GM21723 (cell line): ENCODE results near the gene CCL20.

Experiments
- ATAC-seq: cut with Tn5 transposase; IDR thresholded peaks from one replicate; pipeline ENCODE4 v1.9.1; 2021; ENCODE audit warnings: mild to moderate bottlenecking, moderate library complexity; ENCODE audit not compliant: unreplicated experiment

CCL20 gene

GRCh38 chr2:227799202-227799601 is 14.4 kb upstream of the CCL20 start:
- no peak for ATAC-seq

- ATAC-seq, result no peak
Measured at GRCh38 chr2:227802882-227803281, 10.8 kb upstream of the CCL20 start.

GRCh38 chr2:227804975-227805374 is 8.7 kb upstream of the CCL20 start:
- ATAC-seq, result no peak

GRCh38 chr2:227805578-227805977 is 8.1 kb upstream of the CCL20 start:
- peak; percentile 73 for ATAC-seq

- ATAC-seq, result no peak
Measured at GRCh38 chr2:227808936-227809335, 4.7 kb upstream of the CCL20 start.

GRCh38 chr2:227812001-227812400 is 1.6 kb upstream of the CCL20 start:
- ATAC-seq, result no peak

- no peak for ATAC-seq
Measured at GRCh38 chr2:227813229-227813561, 447 bp upstream of the CCL20 start.

GRCh38 chr2:227815066-227815465 is 1.4 kb downstream of the CCL20 start:
- ATAC-seq, result no peak

GRCh38 chr2:227816507-227817294 is 3.1 kb downstream of the CCL20 start:
- no peak for ATAC-seq

GRCh38 chr2:227817336-227817735 is 3.7 kb downstream of the CCL20 start:
- no peak for ATAC-seq

GRCh38 chr2:227817850-227818674 is 4.4 kb downstream of the CCL20 start:
- ATAC-seq, result no peak

GRCh38 chr2:227818675-227819397 is 5.2 kb downstream of the CCL20 start:
- ATAC-seq, result no peak

GRCh38 chr2:227819398-227819697 is 5.7 kb downstream of the CCL20 start:
- ATAC-seq, result no peak

- ATAC-seq, result no peak
Measured at GRCh38 chr2:227821043-227821942, 7.7 kb downstream of the CCL20 start.

GRCh38 chr2:227822416-227823003 is 8.9 kb downstream of the CCL20 start:
- no peak for ATAC-seq

- ATAC-seq, result no peak
Measured at GRCh38 chr2:227823922-227824321, 10.3 kb downstream of the CCL20 start.

GRCh38 chr2:227824711-227825110 is 11.1 kb downstream of the CCL20 start:
- ATAC-seq, result no peak

GRCh38 chr2:227826019-227826521 is 12.4 kb downstream of the CCL20 start:
- ATAC-seq, result no peak

GRCh38 chr2:227826563-227826962 is 12.9 kb downstream of the CCL20 start:
- no peak for ATAC-seq

- ATAC-seq, result no peak
Measured at GRCh38 chr2:227827143-227827542, 13.5 kb downstream of the CCL20 start.
